ENCODE measurements around the gene TGFBR3. TPM values are rescaled to one million over a fixed set of nuclear protein-coding genes. Genes with fewer than 3 reads are reported as not detected.

The TGFBR3 gene
- total and polyA plus RNA-seq, 2 of the 8 experiments (the other 6 are each of a cell fraction or from before 2014, with no cell fraction given) = 2.0 to 6.1 TPM

DNA sequence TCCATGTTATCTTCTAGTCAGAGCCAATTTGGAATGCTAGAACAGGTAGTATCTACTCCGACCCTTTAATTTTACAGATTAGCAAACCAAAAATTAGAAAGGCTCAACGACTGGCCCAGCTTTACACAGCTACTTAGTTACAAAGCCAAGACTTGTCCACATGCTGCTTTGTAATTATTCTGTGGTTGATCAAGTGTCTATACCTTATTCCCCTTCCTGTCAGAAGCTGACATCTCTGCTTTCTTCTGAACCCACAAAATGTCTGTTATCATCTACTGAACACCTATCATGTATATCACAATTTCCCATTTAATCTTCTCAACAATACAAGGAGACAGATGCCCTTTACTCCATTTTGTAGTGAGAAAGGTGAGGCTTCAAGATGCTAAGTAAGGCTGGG is 15.6 kb downstream of the TGFBR3 start:
- H2BK120ac ChIP-seq (replicated peaks; ENCODE audit: low read depth, low read length) = no peak overlapping the region
- no peak overlapping the region for H3K27ac ChIP-seq (ENCODE audit: low read depth, low read length)
- no peak overlapping the region for H3K18ac ChIP-seq (ENCODE audit: extremely low read depth, low read length)
- H3K9ac ChIP-seq (replicated peaks in 1 of 4; ENCODE audit: extremely low read depth in 1 of 4, low read depth in 3 of 4, low read length in 3 of 4) = no peak overlapping the region
- no peak overlapping the region for H4K8ac ChIP-seq (ENCODE audit: extremely low read depth, insufficient read depth, low read length)
- no peak overlapping the region for H2BK12ac ChIP-seq (ENCODE audit: low read depth, low read length)
- H2AK5ac ChIP-seq (ENCODE audit: low read depth, low read length) = no peak overlapping the region
- no peaks in the 10 kb centered on the region for H3K79me1 ChIP-seq (ENCODE audit: low read depth, low read length)
- no peaks in the 10 kb centered on the region for H3K23me2 ChIP-seq (ENCODE audit: low read depth, low read length)
- no peak for DNase-seq (ENCODE audit: low read depth in 1 of 2, low spot score in 2 of 2)
- no peak overlapping the region for H2BK20ac ChIP-seq (ENCODE audit: low read length)
- H3K27me3 ChIP-seq (replicated peaks in 1 of 4; ENCODE audit: control insufficient read depth in 3 of 4, extremely low read depth in 1 of 4, insufficient read depth in 3 of 4, low read length in 3 of 4) = no peaks in the 10 kb centered on the region
- ChIA-PET CTCF (ENCODE audit: partially characterized antibody) (no interaction called here), POLR2A (ENCODE audit: partially characterized antibody) (no interaction called here)
- H3K79me2 ChIP-seq (ENCODE audit: control insufficient read depth in 1 of 2, insufficient read depth in 2 of 2, low read length in 2 of 2) = no peaks in the 10 kb centered on the region
- no peaks in the 10 kb centered on the region; a peak in 1 of 4 replicates for H3K9me3 ChIP-seq (ENCODE audit: insufficient read depth in 2 of 2, low read depth in 1 of 2, low read length in 1 of 2)
- WGBS, 2 experiments (ENCODE audit: extremely low coverage in 1 of 2, insufficient coverage in 1 of 2, insufficient read length in 1 of 2, insufficient replicate concordance in 2 of 2, low coverage in 1 of 2, low lambda C conversion rate in 2 of 2, missing lambda C conversion rate in 1 of 2) = 84% methylated on average over 2 of the region's 2 CpGs; no CpG with 5 or more reads in 1 of the 2 experiments
- FAIRE-seq = no peak
- no peak overlapping the region for H3K4me3 ChIP-seq (ENCODE audit: extremely low read depth in 1 of 4, insufficient read depth in 2 of 4, low read depth in 3 of 4, low read length in 4 of 4)
- H2BK5ac ChIP-seq (ENCODE audit: low read depth, low read length) = no peak overlapping the region
- H4K20me1 ChIP-seq (replicated peaks in 1 of 2; ENCODE audit: control insufficient read depth in 1 of 2, insufficient read depth in 2 of 2, low read length in 2 of 2) = no peaks in the 10 kb centered on the region
- no peak overlapping the region for H3K14ac ChIP-seq (ENCODE audit: insufficient read length)
- H3K23ac ChIP-seq (ENCODE audit: insufficient read length) = no peak overlapping the region
- no peaks in the 10 kb centered on the region; a peak in 1 of 7 replicates for H3K4me1 ChIP-seq (replicated peaks in 1 of 4; ENCODE audit: control insufficient read depth in 3 of 4, insufficient read depth in 4 of 4, low read length in 3 of 4)
- H3K4ac ChIP-seq (replicated peaks; ENCODE audit: insufficient read length, low read depth, low read length) = no peak overlapping the region
- no peak overlapping the region for H4K91ac ChIP-seq (replicated peaks; ENCODE audit: insufficient read length, low read length)
- no peak overlapping the region for H3K4me2 ChIP-seq (ENCODE audit: insufficient read depth in 1 of 2, low read depth in 2 of 2, low read length in 2 of 2)
- no peak overlapping the region for H3K56ac ChIP-seq (replicated peaks; ENCODE audit: insufficient read length, low read depth, low read length)
- no peak overlapping the region for H2AFZ ChIP-seq (ENCODE audit: low read length)
- no peak overlapping the region for H4K5ac ChIP-seq (ENCODE audit: insufficient read length, low read depth, low read length)
- no peaks in the 10 kb centered on the region for H3K36me3 ChIP-seq (ENCODE audit: control insufficient read depth in 2 of 4, insufficient read depth in 4 of 4, low read length in 3 of 4)
- no peak overlapping the region for H2BK15ac ChIP-seq (ENCODE audit: low read length)
- no peak for TF ChIP-seq CREB1 (IDR thresholded peaks at IDR 0.05)
- no peak for TF ChIP-seq GTF2F1 (IDR thresholded peaks at IDR 0.05; ENCODE audit: borderline replicate concordance, low read depth, low read length)
- TF ChIP-seq EGR1 (IDR thresholded peaks at IDR 0.05; ENCODE audit: borderline replicate concordance, low read depth, low read length) = no peak
- no peak for TF ChIP-seq TBP (IDR thresholded peaks at IDR 0.05; ENCODE audit: low read depth, low read length)
- TF ChIP-seq RXRA (IDR thresholded peaks at IDR 0.05; ENCODE audit: insufficient read depth, low read depth, low read length) = no peak
- TF ChIP-seq BRCA1 (IDR thresholded peaks at IDR 0.05; ENCODE audit: low read depth, low read length) = no peak
- TF ChIP-seq ATF3 (IDR thresholded peaks at IDR 0.05; ENCODE audit: insufficient read depth, low read depth, low read length) = no peak
- TF ChIP-seq GABPA (IDR thresholded peaks at IDR 0.05; ENCODE audit: borderline replicate concordance, insufficient read depth, low read length) = no peak
- no peak for TF ChIP-seq NANOG (IDR thresholded peaks at IDR 0.05; ENCODE audit: insufficient read depth, low read depth, low read length, poor library complexity, severe bottlenecking)
- no peak for TF ChIP-seq RAD21 (IDR thresholded peaks at IDR 0.05 in 1 of 2, conservative IDR thresholded peaks at IDR 0.05 in 1 of 2; ENCODE audit: low read depth in 2 of 2, low read length in 2 of 2)
- TF ChIP-seq CTCF (IDR thresholded peaks at IDR 0.05; ENCODE audit: control extremely low read depth in 1 of 3, insufficient read depth in 1 of 3, low read depth in 1 of 3, low read length in 3 of 3) = no peak
- TF ChIP-seq SP1 (IDR thresholded peaks at IDR 0.05; ENCODE audit: low read depth, low read length) = no peak

All from H1 (cell line).